GM21825 (cell line): ENCODE results near the gene VAPB.
"Not testable (repeated sequence)": the region's sequence is repeated elsewhere in the genome, so short reads cannot be mapped to it uniquely, and the experiment has no call there.

Source experiments
- ATAC-seq: cut with Tn5 transposase; IDR thresholded peaks from one replicate; pipeline ENCODE4 v1.9.1; 2021; ENCODE audit warnings: mild to moderate bottlenecking, moderate library complexity; ENCODE audit not compliant: unreplicated experiment

The VAPB gene

DNA sequence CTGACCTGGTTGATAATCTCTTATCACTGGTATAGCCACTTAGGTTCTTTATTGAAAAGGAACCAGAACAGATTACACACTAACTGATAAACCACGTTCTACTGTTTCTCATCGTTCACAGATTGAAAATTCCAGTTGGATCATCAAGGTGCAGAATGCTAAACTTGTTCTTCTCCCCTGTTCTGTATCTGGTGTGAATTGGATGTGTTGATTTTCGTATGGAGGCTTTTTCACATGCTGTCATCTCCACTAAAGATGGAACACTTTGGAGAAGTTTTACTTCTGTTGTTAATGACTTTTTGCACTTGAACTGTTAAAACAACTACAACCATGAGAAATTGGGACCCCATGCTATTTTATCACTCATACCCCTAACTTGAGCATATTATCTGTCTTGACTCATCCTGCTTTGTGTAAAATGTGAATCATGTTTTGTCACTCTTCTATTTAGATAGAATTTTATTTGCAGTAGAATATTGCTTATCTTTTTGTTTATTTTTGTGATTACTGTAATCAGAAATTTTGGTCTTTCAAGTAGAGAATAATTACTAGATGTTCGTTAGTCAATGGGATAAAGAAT is 17.5 kb downstream of the VAPB start:
- no peak for ATAC-seq

DNA sequence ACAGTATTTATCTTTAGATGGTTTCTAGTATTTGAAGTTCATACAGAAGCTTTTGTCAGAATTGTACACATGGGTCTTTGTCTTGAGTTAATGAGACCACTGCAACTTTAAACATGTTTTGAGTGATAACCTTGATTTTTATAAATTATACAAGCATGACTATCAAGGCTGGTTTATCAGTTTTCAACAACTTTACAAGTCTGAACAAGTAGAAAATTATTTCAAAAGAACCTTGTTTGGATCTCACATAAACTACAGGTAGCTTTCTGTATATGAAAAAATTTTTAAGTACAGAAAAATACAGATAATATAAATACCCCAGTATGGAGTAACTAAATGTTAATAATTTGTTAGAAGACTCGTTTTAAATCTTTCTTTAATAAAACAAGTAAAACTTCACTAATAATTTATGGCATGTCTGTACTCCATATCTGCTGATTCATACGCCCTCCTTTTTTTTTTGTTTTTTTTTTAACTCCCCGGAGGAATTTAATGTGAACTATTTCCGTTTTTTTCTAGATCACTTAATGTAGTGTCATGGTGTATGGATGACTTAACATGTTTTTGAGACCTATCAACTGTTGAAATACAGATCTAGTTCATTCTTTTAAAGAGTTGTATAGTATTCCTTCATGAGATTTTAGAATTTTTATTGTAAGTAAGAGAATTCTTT is 18.3 kb downstream of the VAPB start:
- ATAC-seq = no peak

- no peak for ATAC-seq
These were observed 19.0 kb downstream of the VAPB start for GRCh38 chr20:58407966-58408557.

DNA sequence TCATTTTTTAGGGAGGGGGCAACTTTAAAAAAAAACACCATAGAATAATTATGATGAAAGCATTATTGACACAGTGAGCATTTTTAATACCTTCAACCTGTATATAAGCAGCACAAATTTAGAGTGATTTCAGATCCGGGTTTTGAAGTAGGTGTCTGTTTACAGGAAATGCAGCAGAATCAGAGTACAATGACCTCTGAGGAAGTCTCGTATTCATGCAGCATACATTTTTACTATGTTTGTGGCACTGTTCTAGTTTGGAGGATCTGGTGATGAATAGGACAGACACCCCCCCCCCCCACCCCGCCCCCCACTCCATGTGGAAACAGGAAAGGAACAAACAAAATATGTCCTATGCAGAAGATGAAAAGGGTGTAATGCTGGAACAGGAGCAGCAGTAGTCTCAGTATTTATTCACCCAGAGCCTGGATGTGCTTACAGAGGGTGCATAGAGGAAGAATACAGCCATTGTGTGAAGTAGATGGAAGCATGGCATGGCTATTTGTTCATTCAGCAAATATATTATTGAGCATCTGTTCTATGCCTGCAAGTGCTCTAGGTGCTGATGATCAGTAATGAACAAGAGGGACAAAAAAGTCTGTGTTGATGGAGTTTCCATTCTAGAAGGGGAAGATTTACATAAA is 19.7 kb downstream of the VAPB start:
- ATAC-seq = no peak

GRCh38 chr20:58414216-58414615 is 25.2 kb downstream of the VAPB start:
- not testable (repeated sequence) for ATAC-seq

GRCh38 chr20:58414786-58415185 is 25.8 kb downstream of the VAPB start:
- ATAC-seq = not testable (repeated sequence)

DNA sequence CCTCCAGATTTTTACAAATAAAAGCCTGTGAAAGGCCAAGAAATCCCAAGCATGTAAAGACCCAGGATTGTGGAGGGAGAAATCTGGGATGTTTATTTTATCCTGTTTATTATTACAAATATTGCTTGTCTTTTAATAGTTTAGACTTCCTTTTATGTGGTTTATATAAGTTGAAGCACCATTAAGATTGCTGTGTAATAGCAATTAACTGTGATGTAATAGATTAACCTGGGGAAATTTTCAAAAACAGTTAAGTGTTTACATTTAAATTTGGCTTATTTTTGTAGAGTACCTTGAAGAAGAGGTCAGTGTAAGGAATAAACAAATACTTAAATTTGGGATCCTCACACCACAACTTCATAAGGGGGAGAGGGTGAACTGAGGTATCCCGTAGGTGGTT is 27.0 kb downstream of the VAPB start:
- ATAC-seq = no peak

- ATAC-seq = no peak
These were observed 27.8 kb downstream of the VAPB start for GRCh38 chr20:58416835-58417234.

DNA sequence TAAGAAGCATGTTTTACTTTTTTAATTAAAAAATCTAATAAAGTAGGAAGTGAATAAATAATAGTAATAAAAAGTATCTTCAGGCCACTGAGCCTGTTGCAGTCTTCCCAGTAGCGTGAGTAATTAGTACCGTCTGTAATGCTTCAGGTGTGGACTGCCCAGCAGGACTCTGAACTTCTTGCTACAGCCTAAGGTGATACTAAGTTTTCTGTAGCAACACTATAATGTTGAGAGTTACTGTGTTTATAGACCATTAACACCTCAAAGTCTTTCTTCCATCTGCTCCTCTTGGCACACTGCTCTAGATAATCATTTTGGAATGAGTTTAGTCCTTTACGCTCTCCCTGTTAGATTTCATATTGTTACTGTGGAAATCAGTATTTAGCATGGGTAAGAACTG is 28.4 kb downstream of the VAPB start:
- no peak for ATAC-seq

GRCh38 chr20:58418949-58419748 is 30.1 kb downstream of the VAPB start:
- no peak for ATAC-seq

GRCh38 chr20:58420798-58421496 is 31.9 kb downstream of the VAPB start:
- no peak for ATAC-seq

DNA sequence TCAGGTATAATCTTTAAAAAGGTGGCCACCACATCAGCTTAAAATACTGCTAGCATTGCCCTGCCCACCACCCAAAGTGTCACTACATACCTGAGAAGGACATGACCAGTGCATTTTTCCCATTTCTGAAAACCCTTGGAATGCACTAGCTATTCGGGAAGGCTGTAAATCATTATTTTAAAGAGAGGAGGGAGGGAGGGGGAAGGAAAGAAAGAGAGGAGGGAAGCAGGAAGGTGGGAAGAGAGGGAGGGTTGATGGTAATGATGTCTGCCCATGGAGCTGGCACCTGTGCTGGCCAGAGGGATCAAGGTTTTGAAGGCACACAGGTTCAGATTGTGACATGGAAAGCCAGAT is 32.4 kb downstream of the VAPB start:
- ATAC-seq = no peak

- ATAC-seq = no peak
These were observed 35.4 kb downstream of the VAPB start for GRCh38 chr20:58424218-58424969.

- not testable (repeated sequence) for ATAC-seq
These were observed 38.5 kb downstream of the VAPB start for GRCh38 chr20:58427571-58427970.

DNA sequence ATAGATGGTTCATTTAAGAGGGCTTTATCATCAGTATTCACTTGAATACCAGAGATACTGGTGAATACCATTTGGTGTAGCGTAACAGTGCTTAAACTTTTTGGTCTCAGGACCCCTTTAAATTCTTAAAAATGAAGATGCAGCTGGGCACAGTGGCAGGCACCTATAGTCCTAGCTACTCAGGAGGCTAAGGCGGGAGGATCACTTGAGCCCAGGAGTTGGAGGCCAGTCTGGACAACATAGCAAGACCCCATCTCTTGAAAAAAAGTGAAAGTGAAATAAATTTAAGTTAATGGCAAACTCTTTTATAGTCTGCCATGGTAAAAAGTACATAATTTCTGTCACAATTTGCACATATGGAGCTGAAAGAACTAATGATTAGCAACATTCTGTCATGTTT is 39.3 kb downstream of the VAPB start:
- no peak for ATAC-seq

- no peak for ATAC-seq
These were observed 40.3 kb downstream of the VAPB start for GRCh38 chr20:58429303-58429702.

DNA sequence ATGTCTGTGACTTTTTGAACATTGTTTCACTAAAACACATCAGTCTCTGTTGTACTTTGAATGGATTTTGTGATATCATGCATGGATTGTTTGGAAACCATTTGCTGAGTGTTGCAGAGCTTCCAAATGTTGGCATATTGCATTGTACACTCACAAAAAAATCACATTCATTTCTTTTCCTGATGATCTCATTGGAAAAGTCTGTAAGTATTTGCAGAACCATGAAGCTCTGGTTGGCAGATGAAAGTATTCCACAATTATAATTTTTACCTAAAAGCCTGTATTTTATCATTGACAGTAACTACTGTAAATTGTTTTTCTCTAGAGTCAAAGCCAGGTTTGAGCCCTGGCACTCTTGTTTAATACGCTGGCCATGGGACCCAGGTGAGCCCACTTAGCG is 42.1 kb downstream of the VAPB start:
- no peak for ATAC-seq

DNA sequence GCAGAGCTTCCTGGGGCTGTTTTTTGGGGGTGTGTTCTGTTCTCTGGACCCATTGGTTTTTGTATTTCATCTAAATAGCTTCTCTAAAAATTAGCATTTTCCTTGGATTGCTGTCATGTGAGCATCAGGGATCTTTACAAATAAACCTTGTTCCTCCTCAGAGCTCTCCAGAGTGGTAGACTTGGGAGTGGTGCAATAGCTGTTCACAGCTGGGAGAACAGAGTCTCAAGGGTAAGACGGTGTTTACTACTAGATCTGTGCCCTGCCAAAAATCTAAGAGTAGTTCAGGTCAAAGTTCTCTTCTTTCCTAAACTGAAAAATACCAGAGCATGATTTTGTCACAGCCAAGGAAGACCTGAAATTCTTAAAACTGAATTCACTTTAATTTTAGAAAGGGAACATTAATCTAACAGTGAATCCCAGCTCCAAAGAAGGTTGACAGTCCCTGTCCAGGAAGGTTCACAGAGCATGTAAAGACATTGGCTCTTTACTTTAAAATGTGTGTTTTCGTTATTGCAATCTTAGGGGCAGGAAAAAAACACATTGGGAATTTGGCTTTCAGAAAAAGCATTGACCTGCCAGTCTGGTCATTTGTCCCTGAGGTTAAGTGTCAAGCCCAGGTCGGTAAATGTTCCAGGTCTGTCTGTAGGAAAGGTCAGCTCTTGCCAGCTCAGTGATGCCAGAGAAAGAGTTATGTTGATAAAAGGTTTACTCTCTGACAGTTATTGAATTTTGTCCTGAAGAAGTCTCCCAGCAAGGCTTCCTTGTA is 43.3 kb downstream of the VAPB start:
- ATAC-seq = no peak

DNA sequence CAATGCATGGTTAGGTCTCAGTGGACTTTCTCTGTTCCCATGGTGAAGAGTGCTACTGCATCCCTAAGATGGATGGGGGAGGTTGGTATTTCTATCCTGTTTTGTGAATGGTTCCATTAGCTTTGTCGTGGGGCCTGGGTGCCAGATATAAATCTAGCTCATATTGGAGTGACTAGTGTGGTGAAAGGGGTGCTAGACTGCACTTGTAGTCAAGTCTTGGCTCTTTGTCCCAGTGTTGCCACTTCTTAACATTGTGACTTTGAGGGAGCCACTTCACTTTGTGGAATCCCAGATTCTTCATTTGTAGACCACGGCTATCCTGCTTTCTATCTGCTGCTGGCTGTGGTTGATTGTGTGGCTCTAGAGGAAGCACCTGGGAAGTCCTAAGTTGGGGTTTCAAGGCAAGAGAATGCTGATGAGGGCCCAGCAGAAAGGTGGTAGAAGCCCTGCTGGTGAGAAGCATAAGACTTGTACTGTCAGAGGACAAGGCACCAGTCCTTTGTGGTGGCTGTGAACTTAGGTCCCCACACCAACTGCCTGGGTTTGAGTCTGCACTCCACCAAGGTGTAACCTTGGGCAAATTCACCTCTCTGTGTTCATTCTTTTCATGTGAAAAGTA is 44.1 kb downstream of the VAPB start:
- ATAC-seq = no peak
